Vagina (tissue), 2 donors: Measurements from ENCODE around the gene TADA2B. TPM values are rescaled to one million over a fixed set of nuclear protein-coding genes. Genes with fewer than 3 reads are reported as not detected.

ENCODE experiments used
- DNase-seq, 2 donors: peaks; one replicate each; pipeline ENCODE4 v3.0.0-alpha.2; 2017; ENCODE audit errors: extremely low spot score in 2 of 2
- H3K27ac ChIP-seq: fragments of 200-600 bp; sonication (generic); one replicate; pipeline ENCODE4 v1.5.1; 2019
- H3K27me3 ChIP-seq: fragments of 200-600 bp; sonication (generic); one replicate; pipeline ENCODE4 v1.5.1; 2019
- H3K36me3 ChIP-seq, 2 donors: fragments of 200-600 bp; sonication (generic); one replicate each; pipeline ENCODE4 v1.5.1; 2017 to 2019
- H3K4me1 ChIP-seq: fragments of 200-600 bp; sonication (generic); one replicate; pipeline ENCODE4 v1.5.1; 2019
- H3K4me3 ChIP-seq, 2 donors: fragments of 200-600 bp; sonication (generic); 1 replicate in 1 of 2; 2 replicates in 1 of 2; pipeline ENCODE4 v1.5.1; 2016 to 2019
- H3K9me3 ChIP-seq: fragments of 200-600 bp; sonication (generic); one replicate; pipeline ENCODE4 v1.5.1; 2019
- POLR2A ChIP-seq, 2 donors: fragments of 450-650 bp; IDR thresholded peaks; one replicate each; pipeline ENCODE4 v1.6.1; 2017; ENCODE audit warnings: antibody characterized with exemption in 2 of 2, mild to moderate bottlenecking in 2 of 2, moderate library complexity in 2 of 2
- POLR2AphosphoS5 ChIP-seq, 2 donors: sonication (generic); formaldehyde crosslinking; IDR thresholded peaks; one replicate each; pipeline ENCODE4 v1.9.0; 2017; ENCODE audit warnings: antibody characterized with exemption in 2 of 2, mild to moderate bottlenecking in 2 of 2, low read depth in 1 of 2; ENCODE audit not compliant: insufficient read depth in 1 of 2
- intact Hi-C: fragments of 100-400 bp; cut with DNase I; formaldehyde crosslinking; loops from one replicate; pipeline ENCODE4 v1.15.1; 2023
- total RNA-seq: library from RNA; depleted of rRNA; stranded (reverse); fragments of >200 nt; gene quantifications from one replicate; pipeline ENCODE4 v1.2.3, GENCODE V29; 2016
- TF ChIP-seq, protein P1 (sequence below), 3 experiments: fragments of 450-650 bp in 2 of 3; fragments of 200-600 bp in 1 of 3; sonication (generic) in 1 of 3; IDR thresholded peaks; one replicate each; pipeline ENCODE4 v1.5.1; 2017 to 2019; ENCODE audit warnings: antibody characterized with exemption in 3 of 3, mild to moderate bottlenecking in 2 of 3, moderate library complexity in 2 of 3

Gene TADA2B
- total RNA-seq, 1 donor from 2014 or later = 12.0 TPM

DNA sequence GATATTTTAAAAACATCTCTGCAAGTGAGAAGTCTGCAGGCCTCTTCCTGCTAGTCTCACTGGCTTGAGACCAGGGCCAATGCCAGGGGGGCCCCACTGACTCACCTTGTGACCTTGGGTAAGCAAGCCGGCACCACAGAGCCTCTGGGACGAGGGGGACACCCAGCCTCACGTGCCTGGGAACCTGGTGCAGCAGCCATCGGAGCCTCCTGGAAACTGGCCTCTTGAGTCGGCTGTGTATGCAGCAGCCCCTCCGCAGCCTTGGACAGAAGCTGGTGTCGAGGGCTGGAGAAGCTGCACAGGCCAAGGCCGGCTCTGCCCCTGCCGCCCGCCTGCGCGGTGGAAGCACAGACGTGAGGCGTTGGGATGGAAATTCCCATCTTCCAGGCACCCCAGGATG lies 8.7 kb downstream of the TADA2B start:
- Histone ChIP-seq H3K36me3 (peaks cover 0 to 28% of the 10 kb centered on the region in 2 donors), H3K27ac (no peak overlapping the region), H3K4me1 (peaks cover 44% of the 10 kb centered on the region), H3K27me3 (no peaks in the 10 kb centered on the region), H3K4me3 (no peak overlapping the region), H3K9me3 (no peaks in the 10 kb centered on the region)
- DNase-seq = no peak
- no peak for TF ChIP-seq POLR2AphosphoS5 (IDR thresholded peaks at IDR 0.05; ENCODE audit: insufficient read depth in 1 of 2, low read depth in 1 of 2)
- TF ChIP-seq, protein P1, sequence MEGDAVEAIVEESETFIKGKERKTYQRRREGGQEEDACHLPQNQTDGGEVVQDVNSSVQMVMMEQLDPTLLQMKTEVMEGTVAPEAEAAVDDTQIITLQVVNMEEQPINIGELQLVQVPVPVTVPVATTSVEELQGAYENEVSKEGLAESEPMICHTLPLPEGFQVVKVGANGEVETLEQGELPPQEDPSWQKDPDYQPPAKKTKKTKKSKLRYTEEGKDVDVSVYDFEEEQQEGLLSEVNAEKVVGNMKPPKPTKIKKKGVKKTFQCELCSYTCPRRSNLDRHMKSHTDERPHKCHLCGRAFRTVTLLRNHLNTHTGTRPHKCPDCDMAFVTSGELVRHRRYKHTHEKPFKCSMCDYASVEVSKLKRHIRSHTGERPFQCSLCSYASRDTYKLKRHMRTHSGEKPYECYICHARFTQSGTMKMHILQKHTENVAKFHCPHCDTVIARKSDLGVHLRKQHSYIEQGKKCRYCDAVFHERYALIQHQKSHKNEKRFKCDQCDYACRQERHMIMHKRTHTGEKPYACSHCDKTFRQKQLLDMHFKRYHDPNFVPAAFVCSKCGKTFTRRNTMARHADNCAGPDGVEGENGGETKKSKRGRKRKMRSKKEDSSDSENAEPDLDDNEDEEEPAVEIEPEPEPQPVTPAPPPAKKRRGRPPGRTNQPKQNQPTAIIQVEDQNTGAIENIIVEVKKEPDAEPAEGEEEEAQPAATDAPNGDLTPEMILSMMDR (IDR thresholded peaks at IDR 0.05) = no peak
- TF ChIP-seq POLR2A (IDR thresholded peaks at IDR 0.05) = no peak
- intact Hi-C loops = no loop called here

DNA sequence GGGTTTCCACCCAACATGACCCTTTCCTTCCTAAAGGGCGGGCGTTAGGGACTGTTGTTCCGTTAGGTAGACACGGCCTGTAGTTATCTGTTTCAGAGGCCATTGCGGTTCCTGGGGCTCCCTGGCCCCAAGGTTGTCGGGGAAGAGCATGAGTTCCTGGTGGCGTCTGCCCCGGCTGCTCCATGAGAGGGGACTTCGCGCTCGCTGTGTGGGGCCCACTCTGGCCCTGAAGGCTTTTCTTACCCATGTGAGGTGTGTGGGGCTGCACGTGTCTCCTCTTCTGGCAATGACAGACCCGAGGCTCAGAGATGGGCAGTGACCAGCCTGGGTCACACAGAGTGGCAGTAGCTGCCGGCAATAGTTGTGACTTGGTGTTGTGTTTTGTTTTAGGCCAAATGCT lies 9.1 kb downstream of the TADA2B start:
- H3K27ac ChIP-seq = no peak overlapping the region
- TF ChIP-seq, protein P1 (IDR thresholded peaks at IDR 0.05) = no peak
- no peak for TF ChIP-seq POLR2A (IDR thresholded peaks at IDR 0.05)
- no peak for TF ChIP-seq POLR2AphosphoS5 (IDR thresholded peaks at IDR 0.05; ENCODE audit: insufficient read depth in 1 of 2, low read depth in 1 of 2)
- intact Hi-C loops = no loop called here

DNA sequence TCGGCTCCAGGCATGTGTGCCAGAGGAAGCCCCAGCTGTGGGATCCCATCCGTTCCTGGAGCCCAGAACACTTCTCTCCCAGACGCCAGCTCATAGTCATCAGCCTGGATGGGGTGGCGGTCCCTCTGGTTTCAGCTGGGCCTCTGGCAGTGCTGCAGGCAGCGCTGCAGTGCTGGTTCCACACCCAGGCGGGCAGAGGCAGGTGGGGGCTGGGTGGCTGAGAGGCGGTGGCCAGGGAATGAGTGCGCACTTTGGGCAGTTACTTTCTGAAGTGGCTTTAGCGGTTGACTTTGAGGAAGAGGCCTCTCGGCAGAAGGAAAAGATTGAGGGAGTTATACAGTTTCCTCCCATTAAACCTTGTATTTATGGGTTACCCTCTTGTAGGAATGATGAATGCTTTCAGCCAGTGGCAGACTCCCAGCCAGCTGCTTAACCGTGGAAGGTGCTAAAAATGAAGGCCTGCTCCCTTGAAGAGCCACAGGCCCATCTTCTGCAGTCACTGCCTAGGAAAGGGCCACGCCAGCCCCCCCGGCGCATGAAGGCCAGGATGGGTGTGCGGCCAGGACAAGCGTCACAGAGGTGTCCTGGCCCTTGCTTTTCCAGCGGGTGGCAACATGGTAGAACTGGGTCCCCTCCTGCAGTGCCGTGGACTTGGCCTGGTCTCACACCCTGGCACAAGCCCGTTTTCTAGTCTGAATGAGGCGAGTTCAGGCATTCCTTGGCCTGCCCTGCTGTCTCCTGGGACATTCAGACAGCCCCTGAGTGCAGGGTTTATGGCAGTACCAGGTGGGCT lies 9.9 kb downstream of the TADA2B start:
- intact Hi-C loops = no loop called here
- TF ChIP-seq, protein P1 (IDR thresholded peaks at IDR 0.05) = no peak
- TF ChIP-seq POLR2AphosphoS5 (IDR thresholded peaks at IDR 0.05; ENCODE audit: insufficient read depth in 1 of 2, low read depth in 1 of 2) = no peak
- no peak for TF ChIP-seq POLR2A (IDR thresholded peaks at IDR 0.05)
- Histone ChIP-seq H3K36me3 (peaks cover 0 to 37% of the 10 kb centered on the region in 2 donors), H3K27ac (no peak overlapping the region), H3K27me3 (no peaks in the 10 kb centered on the region), H3K4me3 (no peak overlapping the region), H3K9me3 (no peaks in the 10 kb centered on the region), H3K4me1 (peaks cover 32% of the 10 kb centered on the region)
- no peak for DNase-seq

More for the DNA sequence above, 9.1 kb downstream of the TADA2B start:
- Histone ChIP-seq H3K36me3 (peaks cover 0 to 29% of the 10 kb centered on the region in 2 donors), H3K27me3 (no peaks in the 10 kb centered on the region), H3K4me1 (peaks cover 40% of the 10 kb centered on the region), H3K4me3 (no peak overlapping the region), H3K9me3 (no peaks in the 10 kb centered on the region)
- DNase-seq = no peak

DNA sequence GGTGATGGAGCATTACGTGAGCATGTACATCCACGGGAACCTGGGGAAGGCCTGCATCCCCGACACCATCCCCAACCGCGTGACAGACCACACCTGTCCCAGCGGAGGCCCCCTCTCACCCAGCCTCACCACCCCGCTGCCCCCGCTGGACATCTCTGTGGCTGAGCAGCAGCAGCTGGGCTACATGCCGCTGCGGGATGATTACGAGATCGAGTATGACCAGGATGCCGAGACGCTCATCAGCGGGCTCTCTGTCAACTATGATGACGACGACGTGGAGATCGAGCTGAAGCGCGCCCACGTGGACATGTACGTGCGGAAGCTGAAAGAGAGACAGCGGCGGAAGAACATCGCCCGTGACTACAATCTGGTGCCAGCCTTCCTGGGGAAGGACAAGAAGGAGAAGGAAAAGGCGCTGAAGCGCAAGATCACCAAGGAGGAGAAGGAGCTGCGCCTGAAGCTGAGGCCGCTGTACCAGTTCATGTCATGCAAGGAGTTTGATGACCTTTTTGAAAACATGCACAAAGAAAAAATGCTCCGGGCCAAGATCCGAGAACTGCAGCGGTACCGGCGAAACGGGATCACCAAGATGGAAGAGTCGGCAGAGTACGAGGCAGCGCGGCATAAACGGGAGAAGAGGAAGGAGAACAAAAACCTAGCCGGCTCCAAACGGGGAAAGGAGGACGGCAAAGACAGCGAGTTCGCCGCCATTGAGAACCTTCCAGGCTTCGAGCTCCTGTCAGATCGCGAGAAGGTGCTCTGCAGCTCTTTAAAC lies 11.1 kb downstream of the TADA2B start:
- DNase-seq = no peak
- H3K4me3 ChIP-seq = no peak overlapping the region
- TF ChIP-seq POLR2A (IDR thresholded peaks at IDR 0.05) (no peak), POLR2AphosphoS5 (IDR thresholded peaks at IDR 0.05; ENCODE audit: insufficient read depth in 1 of 2, low read depth in 1 of 2) (no peak)
- TF ChIP-seq, protein P1 (IDR thresholded peaks at IDR 0.05) = no peak
- no peaks in the 10 kb centered on the region for H3K27me3 ChIP-seq
- peaks cover 31% of the 10 kb centered on the region for H3K4me1 ChIP-seq
- no peaks in the 10 kb centered on the region for H3K9me3 ChIP-seq
- H3K27ac ChIP-seq = no peak overlapping the region
- peaks cover 0 to 40% of the 10 kb centered on the region in 2 donors for H3K36me3 ChIP-seq
- intact Hi-C loops = no loop called here
